T-helper 1 cell treated with Interleukin-12 subunit alpha and Interleukin-12 subunit beta and Interleukin-4 antibody, amounts not matched to agents 30 μg/mL and 1 μg/mL, for 36 hours (primary cell): ENCODE data around the gene MPZL1.
"Not testable (repeated sequence)": the region's sequence is repeated elsewhere in the genome, so short reads cannot be mapped to it uniquely, and the experiment has no call there.

Experiments used
- H3K27ac Mint-ChIP-seq: one replicate; pipeline ENCODE4 v1.8.0; 2021; ENCODE audit warnings: mild to moderate bottlenecking, mixed read lengths
- H3K27me3 Mint-ChIP-seq: one replicate; pipeline ENCODE4 v1.8.0; 2021; ENCODE audit warnings: low read depth, mixed read lengths
- H3K36me3 Mint-ChIP-seq: one replicate; pipeline ENCODE4 v1.8.0; 2021; ENCODE audit warnings: low read depth, mixed read lengths
- H3K4me1 Mint-ChIP-seq: one replicate; pipeline ENCODE4 v1.8.0; 2021; ENCODE audit warnings: low read depth, mixed read lengths
- H3K4me3 Mint-ChIP-seq: one replicate; pipeline ENCODE4 v1.8.0; 2021; ENCODE audit warnings: mild to moderate bottlenecking, moderate library complexity, mixed read lengths
- H3K9me3 Mint-ChIP-seq: one replicate; pipeline ENCODE4 v1.8.0; 2021; ENCODE audit warnings: mixed read lengths

MPZL1 gene

GRCh38 chr1:167718914-167719691, 2.7 kb upstream of the MPZL1 start:
- Mint-ChIP-seq H3K4me1 (peaks cover 62% of the 10 kb centered on the region), H3K27me3 (peaks cover 6% of the 10 kb centered on the region), H3K4me3 (peak overlapping the region; percentile 66), H3K36me3 (peaks cover 4% of the 10 kb centered on the region), H3K27ac (peak overlapping the region; percentile 69), H3K9me3 (no peaks in the 10 kb centered on the region)

GRCh38 chr1:167719715-167720421, 1.9 kb upstream of the MPZL1 start:
- Mint-ChIP-seq H3K27ac (peak overlapping the region; percentile 69), H3K4me3 (peak overlapping the region; percentile 66), H3K4me1 (peaks cover 62% of the 10 kb centered on the region)
- H3K27me3 Mint-ChIP-seq, H3K9me3 Mint-ChIP-seq, H3K36me3 Mint-ChIP-seq: not testable (repeated sequence)

GRCh38 chr1:167720965-167721616, 691 bp upstream of the MPZL1 start:
- H3K27ac Mint-ChIP-seq: peak overlapping the region; percentile 71
- peak overlapping the region; percentile 97 for H3K4me3 Mint-ChIP-seq
- peaks cover 60% of the 10 kb centered on the region for H3K4me1 Mint-ChIP-seq
- no peaks in the 10 kb centered on the region for H3K9me3 Mint-ChIP-seq
- H3K27me3 Mint-ChIP-seq: no peaks in the 10 kb centered on the region
- peaks cover 10% of the 10 kb centered on the region for H3K36me3 Mint-ChIP-seq

- Mint-ChIP-seq H3K4me1 (peaks cover 58% of the 10 kb centered on the region), H3K27me3 (no peaks in the 10 kb centered on the region), H3K27ac (no peak overlapping the region), H3K36me3 (peaks cover 12% of the 10 kb centered on the region), H3K4me3 (peak overlapping the region; percentile 97), H3K9me3 (no peaks in the 10 kb centered on the region)
Observed at GRCh38 chr1:167722152-167722869, 529 bp downstream of the MPZL1 start.

- Mint-ChIP-seq H3K36me3 (peaks cover 12% of the 10 kb centered on the region), H3K9me3 (no peaks in the 10 kb centered on the region), H3K4me3 (peak overlapping the region; percentile 76), H3K4me1 (peaks cover 59% of the 10 kb centered on the region), H3K27me3 (no peaks in the 10 kb centered on the region), H3K27ac (no peak overlapping the region)
Observed at GRCh38 chr1:167722870-167723251, 1.1 kb downstream of the MPZL1 start.

GRCh38 chr1:167723707-167724323, 2.0 kb downstream of the MPZL1 start:
- H3K27me3 Mint-ChIP-seq: no peaks in the 10 kb centered on the region
- H3K4me1 Mint-ChIP-seq: peaks cover 54% of the 10 kb centered on the region
- H3K4me3 Mint-ChIP-seq: peak overlapping the region; percentile 4
- no peaks in the 10 kb centered on the region for H3K9me3 Mint-ChIP-seq
- no peak overlapping the region for H3K27ac Mint-ChIP-seq
- H3K36me3 Mint-ChIP-seq: peaks cover 17% of the 10 kb centered on the region

GRCh38 chr1:167726008-167726407, 4.2 kb downstream of the MPZL1 start:
- peaks cover 35% of the 10 kb centered on the region for H3K4me1 Mint-ChIP-seq
- H3K27me3 Mint-ChIP-seq: no peaks in the 10 kb centered on the region
- H3K9me3 Mint-ChIP-seq: no peaks in the 10 kb centered on the region
- H3K27ac Mint-ChIP-seq: no peak overlapping the region
- H3K4me3 Mint-ChIP-seq: no peak overlapping the region
- peaks cover 28% of the 10 kb centered on the region for H3K36me3 Mint-ChIP-seq

GRCh38 chr1:167728818-167729410, 7.1 kb downstream of the MPZL1 start:
- H3K27ac Mint-ChIP-seq: no peak overlapping the region
- H3K27me3 Mint-ChIP-seq: no peaks in the 10 kb centered on the region
- peaks cover 20% of the 10 kb centered on the region for H3K4me1 Mint-ChIP-seq
- no peaks in the 10 kb centered on the region for H3K9me3 Mint-ChIP-seq
- H3K36me3 Mint-ChIP-seq: peaks cover 30% of the 10 kb centered on the region
- no peak overlapping the region for H3K4me3 Mint-ChIP-seq

GRCh38 chr1:167734227-167734626, 12.4 kb downstream of the MPZL1 start:
- H3K36me3 Mint-ChIP-seq: peaks cover 19% of the 10 kb centered on the region
- H3K4me3 Mint-ChIP-seq: no peak overlapping the region
- no peaks in the 10 kb centered on the region for H3K27me3 Mint-ChIP-seq
- H3K4me1 Mint-ChIP-seq: no peaks in the 10 kb centered on the region
- H3K27ac Mint-ChIP-seq: no peak overlapping the region
- H3K9me3 Mint-ChIP-seq: peaks cover 4% of the 10 kb centered on the region

GRCh38 chr1:167734841-167735240, 13.1 kb downstream of the MPZL1 start:
- Mint-ChIP-seq H3K9me3 (peaks cover 4% of the 10 kb centered on the region), H3K27ac (no peak overlapping the region), H3K36me3 (peaks cover 22% of the 10 kb centered on the region)

GRCh38 chr1:167737169-167737568, 15.4 kb downstream of the MPZL1 start:
- no peak overlapping the region for H3K27ac Mint-ChIP-seq
- H3K36me3 Mint-ChIP-seq: peaks cover 21% of the 10 kb centered on the region
- no peaks in the 10 kb centered on the region for H3K27me3 Mint-ChIP-seq
- H3K4me3 Mint-ChIP-seq: no peak overlapping the region
- H3K9me3 Mint-ChIP-seq: peaks cover 4% of the 10 kb centered on the region
- H3K4me1 Mint-ChIP-seq: peaks cover 2% of the 10 kb centered on the region

More at GRCh38 chr1:167734841-167735240, 13.1 kb downstream of the MPZL1 start:
- Mint-ChIP-seq H3K4me1 (no peaks in the 10 kb centered on the region), H3K4me3 (no peak overlapping the region), H3K27me3 (no peaks in the 10 kb centered on the region)

GRCh38 chr1:167738158-167738557, 16.4 kb downstream of the MPZL1 start:
- no peaks in the 10 kb centered on the region for H3K27me3 Mint-ChIP-seq
- no peak overlapping the region for H3K27ac Mint-ChIP-seq
- H3K4me1 Mint-ChIP-seq: peaks cover 7% of the 10 kb centered on the region
- peaks cover 4% of the 10 kb centered on the region for H3K9me3 Mint-ChIP-seq
- H3K36me3 Mint-ChIP-seq: peaks cover 19% of the 10 kb centered on the region
- no peak overlapping the region for H3K4me3 Mint-ChIP-seq

GRCh38 chr1:167739752-167740151, 18.0 kb downstream of the MPZL1 start:
- Mint-ChIP-seq H3K9me3 (peaks cover 4% of the 10 kb centered on the region), H3K4me1 (peaks cover 14% of the 10 kb centered on the region), H3K27ac (no peak overlapping the region), H3K27me3 (no peaks in the 10 kb centered on the region), H3K4me3 (no peak overlapping the region), H3K36me3 (peaks cover 19% of the 10 kb centered on the region)

- H3K9me3 Mint-ChIP-seq, H3K27ac Mint-ChIP-seq, H3K27me3 Mint-ChIP-seq: not testable (repeated sequence)
Observed at GRCh38 chr1:167741103-167741502, 19.3 kb downstream of the MPZL1 start.

More at GRCh38 chr1:167741103-167741502, 19.3 kb downstream of the MPZL1 start:
- H3K36me3 Mint-ChIP-seq: peaks cover 19% of the 10 kb centered on the region
- H3K4me3 Mint-ChIP-seq: not testable (repeated sequence)
- H3K4me1 Mint-ChIP-seq: peaks cover 17% of the 10 kb centered on the region
